HepG2 (cell line): ENCODE measurements around the gene NOC2L. TPM values are rescaled to one million over a fixed set of nuclear protein-coding genes. Genes with fewer than 3 reads are reported as not detected.

Source experiments
- CREM ChIP-seq, 2 experiments: sonication (generic) in 1 of 2; formaldehyde crosslinking in 1 of 2; IDR thresholded peaks; 2 replicates each; pipeline versions ENCODE4 v1.4.0 to v1.6.1; 2016 to 2020; ENCODE audit warnings: antibody characterized with exemption in 1 of 2, mild to moderate bottlenecking in 1 of 2, missing genetic modification reagents in 1 of 2
- DPF2 ChIP-seq: sonication (generic); formaldehyde crosslinking; IDR thresholded peaks from 2 replicates; pipeline ENCODE4 v1.4.0; 2020; ENCODE audit warnings: mild to moderate bottlenecking, low read depth, missing genetic modification reagents, borderline replicate concordance
- DRAP1 ChIP-seq: IDR thresholded peaks from 2 replicates; pipeline ENCODE4 v1.6.1; 2016; ENCODE audit warnings: missing genetic modification reagents, missing compliant biosample characterization
- FOXA1 ChIP-seq, 2 experiments: fragments of 450-650 bp in 1 of 2; sonication (generic) in 1 of 2; formaldehyde crosslinking in 1 of 2; IDR thresholded peaks; 2 replicates each; pipeline versions ENCODE4 v1.4.0 to v1.6.1; 2016 to 2020; ENCODE audit warnings: missing genetic modification reagents in 1 of 2
- GATA4 ChIP-seq: sonication (generic); IDR thresholded peaks from 2 replicates; pipeline ENCODE4 v1.6.1; 2016; ENCODE audit warnings: antibody characterized with exemption, low read depth, borderline replicate concordance
- MAFK ChIP-seq, 2 experiments: IDR thresholded peaks in 1 of 2; conservative IDR thresholded peaks in 1 of 2; 2 replicates each; pipeline ENCODE4 v1.6.1; 2011; ENCODE audit warnings: improper control_type of control experiment in 2 of 2, low read length in 2 of 2
- MEF2D ChIP-seq: sonication (generic); formaldehyde crosslinking; IDR thresholded peaks from 2 replicates; pipeline ENCODE4 v1.5.1; 2020; ENCODE audit warnings: mild to moderate bottlenecking, missing genetic modification reagents
- MIER3 ChIP-seq: IDR thresholded peaks from 2 replicates; pipeline ENCODE4 v1.6.1; 2016; ENCODE audit warnings: missing compliant biosample characterization, borderline replicate concordance
- RERE ChIP-seq: IDR thresholded peaks from 2 replicates; pipeline ENCODE4 v1.6.1; 2016; ENCODE audit warnings: low read depth, missing genetic modification reagents, missing compliant biosample characterization
- RFX1 ChIP-seq: fragments of 450-650 bp; IDR thresholded peaks from 2 replicates; pipeline ENCODE4 v1.6.1; 2017
- RXRB ChIP-seq: IDR thresholded peaks from 2 replicates; pipeline ENCODE4 v1.6.1; 2016; ENCODE audit warnings: borderline replicate concordance, missing genetic modification reagents, missing compliant biosample characterization
- ZNF17 ChIP-seq: sonication (generic); formaldehyde crosslinking; IDR thresholded peaks from 2 replicates; pipeline ENCODE4 v1.5.0; 2020; ENCODE audit warnings: mild to moderate bottlenecking, missing genetic modification reagents
- ZNF430 ChIP-seq: sonication (generic); formaldehyde crosslinking; IDR thresholded peaks from 2 replicates; pipeline ENCODE4 v1.9.0; 2021; ENCODE audit warnings: mild to moderate bottlenecking, missing genetic modification reagents
- ZNF782 ChIP-seq: sonication (generic); formaldehyde crosslinking; IDR thresholded peaks from 2 replicates; pipeline ENCODE4 v1.4.0; 2020; ENCODE audit warnings: missing genetic modification reagents, mild to moderate bottlenecking, borderline replicate concordance
- polyA plus RNA-seq, 8 experiments: library from polyadenylated mRNA; depleted of rRNA in 3 of 8; stranded (reverse) in 7 of 8; unstranded in 1 of 8; fragments of >200 nt; fragmentation: Illumina TruSeq in 4 of 8; extraction: Trizol in 4 of 8; gene quantifications; 2 replicates each; pipeline versions ENCODE4 v1.2.1 to v1.2.3, GENCODE V29; 2011 to 2016; ENCODE audit warnings: low read depth in 4 of 8, missing spikeins in 1 of 8, mixed read lengths in 1 of 8; ENCODE audit not compliant: insufficient read depth in 1 of 8
- total RNA-seq, 5 experiments: library from RNA; depleted of rRNA; stranded (reverse); fragments of >200 nt; fragmentation: Illumina TruSeq; extraction: Trizol; gene quantifications; 2 replicates each; pipeline ENCODE4 v1.2.3, GENCODE V29; 2016; ENCODE audit warnings: low read depth in 1 of 5

NOC2L gene
- total and polyA plus RNA-seq, 2 of the 13 experiments (the other 11 are each of a cell fraction or from before 2014, with no cell fraction given): 32.0 to 103 TPM

- no peak for TF ChIP-seq FOXA1 (IDR thresholded peaks at IDR 0.05)
- peak; percentile 55; the same call in 1 of the 2 replicates for TF ChIP-seq FOXA1 (CRISPR knock-in tag; IDR thresholded peaks at IDR 0.05)
- TF ChIP-seq ZNF430: peak; percentile 98
- TF ChIP-seq ZNF17 (CRISPR knock-in tag): no peak
- no peak for TF ChIP-seq RFX1
- no peak for TF ChIP-seq MAFK (conservative IDR thresholded peaks at IDR 0.05 in 1 of 2, IDR thresholded peaks at IDR 0.05 in 1 of 2; ENCODE audit: low read length in 2 of 2)
- TF ChIP-seq MEF2D (CRISPR knock-in tag): peak; percentile 94; the same call in 1 of the 2 replicates
- peak; percentile 56; the same call in 1 of the 2 replicates for TF ChIP-seq RERE (CRISPR knock-in tag)
- TF ChIP-seq RXRB (CRISPR knock-in tag): peak; percentile 91
- TF ChIP-seq GATA4: 0 out of 2 replicates have a peak, but pooled peaks have one; percentile 44
- peak; percentile 87 for TF ChIP-seq DPF2
- TF ChIP-seq DRAP1: peak; percentile 67; the same call in 1 of the 2 replicates
- TF ChIP-seq CREM (IDR thresholded peaks at IDR 0.05): peak; percentile 92
- no peak for TF ChIP-seq CREM (CRISPR knock-in tag; IDR thresholded peaks at IDR 0.05)
- peak; percentile 93 for TF ChIP-seq MIER3
- peak; percentile 69; the same call in 1 of the 2 replicates for TF ChIP-seq ZNF782 (CRISPR knock-in tag)
Observed at GRCh38 chr1:1006305-1007159, 47.5 kb upstream of the NOC2L start (continued).
